Body of pancreas (tissue), 4 donors: Measurements from ENCODE around the gene SC5D.

Source experiments
- CTCF ChIP-seq, 7 experiments: fragments of 450-650 bp in 4 of 7; fragments of 200-600 bp in 3 of 7; sonication (generic) in 3 of 7; IDR thresholded peaks; one replicate each; pipeline ENCODE4 v1.5.1; 2016 to 2019; ENCODE audit warnings: antibody characterized with exemption in 7 of 7
- POLR2A ChIP-seq, 3 donors: fragments of 450-650 bp; IDR thresholded peaks; one replicate each; pipeline ENCODE4 v1.6.1; 2016; ENCODE audit warnings: antibody characterized with exemption in 3 of 3, mild to moderate bottlenecking in 2 of 3

- TF ChIP-seq CTCF (IDR thresholded peaks at IDR 0.05) (no peak), POLR2A (IDR thresholded peaks at IDR 0.05) (no peak)
Measured at GRCh38 chr11:121282386-121282785, 10.2 kb upstream of the SC5D start.
